DLD1 (cell line): ENCODE measurements around the gene S100A2.

ENCODE experiments used
- in situ Hi-C: cut with HindIII; loops from 2 replicates; pipeline ENCODE4 v1.10.0; 2017; ENCODE audit warnings: low sequenced_read_pairs

Gene S100A2

GRCh38 chr1:153547560-153548551 is 17.8 kb downstream of the S100A2 start:
- in situ Hi-C loops = no loop called here

- in situ Hi-C loops = no loop called here
Measured at GRCh38 chr1:153546796-153547559, 18.7 kb downstream of the S100A2 start.

- in situ Hi-C loops = no loop called here
Measured at GRCh38 chr1:153546371-153546770, 19.3 kb downstream of the S100A2 start.

- in situ Hi-C loops = no loop called here
Measured at GRCh38 chr1:153545067-153546055, 20.3 kb downstream of the S100A2 start, which contains the start of gene S100A4. TSS of gene S100A4 (minus strand) at chr1:153545806. CDS start at chr1:153544794, 1,012 bp downstream.

- in situ Hi-C loops = no loop called here
Measured at GRCh38 chr1:153544453-153545066, 21.1 kb downstream of the S100A2 start.

GRCh38 chr1:153543736-153544135 is 21.9 kb downstream of the S100A2 start:
- in situ Hi-C loops = no loop called here

GRCh38 chr1:153542956-153543711 is 22.5 kb downstream of the S100A2 start:
- in situ Hi-C loops = no loop called here

- in situ Hi-C loops = no loop called here
Measured at GRCh38 chr1:153541641-153542590, 23.7 kb downstream of the S100A2 start.

GRCh38 chr1:153540394-153541361 is 25.0 kb downstream of the S100A2 start, which contains the start of gene S100A5:
TSS of gene S100A5 (minus strand) at chr1:153540934. CDS start at chr1:153540191, 743 bp downstream.
- in situ Hi-C loops = no loop called here

GRCh38 chr1:153539395-153540093 is 26.1 kb downstream of the S100A2 start:
- in situ Hi-C loops = no loop called here

GRCh38 chr1:153538315-153538821 is 27.3 kb downstream of the S100A2 start:
- in situ Hi-C loops = no loop called here

- in situ Hi-C loops = no loop called here
Measured at GRCh38 chr1:153537376-153537730, 28.3 kb downstream of the S100A2 start.

- in situ Hi-C loops = no loop called here
Measured at GRCh38 chr1:153536671-153537375, 28.8 kb downstream of the S100A2 start.

GRCh38 chr1:153536012-153536670 is 29.5 kb downstream of the S100A2 start:
- in situ Hi-C loops = no loop called here
